ENCODE results near the gene XPNPEP3.

XPNPEP3 gene

GRCh38 chr22:40950962-40951794 lies 94.2 kb downstream of the XPNPEP3 start, which contains the start of gene RBX1:
Gene RBX1, plus strand, starts transcription at chr22:40951378. Its CDS starts 21 bp downstream, at chr22:40951399.
- Mint-ChIP-seq H3K4me3 (peak within 1 kb of the TSS; percentile 100), H3K27ac (peak within 1 kb of the TSS; percentile 100), H3K4me1 (ENCODE audit: low read depth) (peaks cover 33% of the 10 kb centered on the region), H3K36me3 (ENCODE audit: low read depth) (peaks cover 51% of the 10 kb centered on the region), H3K9me3 (no peaks in the 10 kb centered on the region), H3K27me3 (no peaks in the 10 kb centered on the region)
- peak; percentile 99 for DNase-seq

GRCh38 chr22:40951795-40952605 lies 95.1 kb downstream of the XPNPEP3 start:
- no peak for DNase-seq
- Mint-ChIP-seq H3K36me3 (ENCODE audit: low read depth) (peaks cover 58% of the 10 kb centered on the region), H3K27me3 (no peaks in the 10 kb centered on the region), H3K27ac (peak overlapping the region; percentile 100), H3K9me3 (no peaks in the 10 kb centered on the region), H3K4me3 (peak overlapping the region; percentile 100), H3K4me1 (ENCODE audit: low read depth) (peaks cover 33% of the 10 kb centered on the region)

DNA sequence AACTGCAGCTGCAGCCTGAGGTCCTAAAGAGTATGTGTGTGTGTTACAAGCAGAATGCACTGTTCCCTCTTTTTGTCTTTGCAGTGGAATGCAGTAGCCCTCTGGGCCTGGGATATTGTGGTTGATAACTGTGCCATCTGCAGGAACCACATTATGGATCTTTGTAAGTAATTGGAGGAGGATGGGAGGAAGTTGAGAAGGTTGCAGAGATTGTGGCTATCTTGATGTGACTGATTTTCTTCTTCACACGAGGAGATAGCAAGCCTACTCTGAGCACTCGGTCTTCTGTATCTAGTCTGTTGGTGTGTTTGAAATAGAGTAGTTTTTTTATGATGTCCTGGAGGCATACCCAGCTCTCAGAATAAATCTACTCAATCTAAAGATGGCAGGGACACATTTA lies 96.5 kb downstream of the XPNPEP3 start:
- H3K27me3 Mint-ChIP-seq = no peaks in the 10 kb centered on the region
- peaks cover 71% of the 10 kb centered on the region for H3K36me3 Mint-ChIP-seq (ENCODE audit: low read depth)
- H3K27ac Mint-ChIP-seq = peak overlapping the region; percentile 100
- peak overlapping the region; percentile 100 for H3K4me3 Mint-ChIP-seq
- no peaks in the 10 kb centered on the region for H3K9me3 Mint-ChIP-seq
- no peak for DNase-seq
- peaks cover 38% of the 10 kb centered on the region for H3K4me1 Mint-ChIP-seq (ENCODE audit: low read depth)

DNA sequence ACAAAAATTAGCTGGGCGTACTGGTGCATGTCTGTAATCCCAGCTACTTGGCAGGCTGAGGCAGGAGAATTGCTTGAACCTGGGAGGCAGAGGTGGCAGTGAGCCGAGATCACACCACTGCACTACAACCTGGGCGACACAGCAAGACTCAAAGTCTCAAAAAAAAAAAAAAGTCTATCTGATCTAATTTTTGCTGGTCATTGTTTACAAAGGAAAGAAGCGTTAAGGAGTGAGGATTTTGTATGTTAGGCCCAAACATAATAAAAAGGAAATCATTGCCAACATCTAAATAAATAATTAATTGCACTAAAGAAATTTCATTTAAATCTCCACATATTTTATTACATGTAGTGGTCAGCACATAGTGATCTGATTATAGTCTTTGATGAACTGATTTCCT lies 97.2 kb downstream of the XPNPEP3 start:
- Mint-ChIP-seq H3K27ac (peak overlapping the region; percentile 100), H3K4me3 (no peak overlapping the region), H3K4me1 (ENCODE audit: low read depth) (peaks cover 41% of the 10 kb centered on the region), H3K36me3 (ENCODE audit: low read depth) (peaks cover 77% of the 10 kb centered on the region), H3K27me3 (no peaks in the 10 kb centered on the region), H3K9me3 (no peaks in the 10 kb centered on the region)
- no peak for DNase-seq

DNA sequence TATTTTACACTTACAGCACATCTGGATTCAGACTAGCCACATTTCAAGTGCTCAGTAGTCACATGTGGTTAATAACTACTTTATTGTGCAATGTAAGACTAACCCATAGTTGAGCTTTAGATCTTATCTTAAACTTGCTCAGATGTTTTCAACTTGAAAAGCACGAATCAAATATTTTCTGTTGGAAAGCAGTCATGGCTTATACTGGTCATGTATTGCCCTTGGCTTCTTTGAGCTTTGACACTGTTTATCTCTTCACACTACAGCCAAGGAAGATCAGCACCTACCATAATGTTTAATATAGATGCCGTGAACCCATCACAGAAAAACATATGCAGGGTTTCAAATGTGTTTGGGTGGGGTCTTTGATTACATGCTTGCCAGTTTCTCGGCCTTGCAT lies 98.6 kb downstream of the XPNPEP3 start:
- no peaks in the 10 kb centered on the region for H3K27me3 Mint-ChIP-seq
- no peak for DNase-seq
- H3K4me3 Mint-ChIP-seq = no peak overlapping the region

GRCh38 chr22:40957601-40958000 lies 100.7 kb downstream of the XPNPEP3 start:
- peaks cover 89% of the 10 kb centered on the region for H3K36me3 Mint-ChIP-seq (ENCODE audit: low read depth)
- no peak overlapping the region for H3K4me3 Mint-ChIP-seq
- H3K9me3 Mint-ChIP-seq = no peaks in the 10 kb centered on the region
- no peaks in the 10 kb centered on the region for H3K27me3 Mint-ChIP-seq
- no peak for DNase-seq
- no peak overlapping the region for H3K27ac Mint-ChIP-seq
- H3K4me1 Mint-ChIP-seq (ENCODE audit: low read depth) = peaks cover 41% of the 10 kb centered on the region

More for the DNA sequence above, 98.6 kb downstream of the XPNPEP3 start:
- no peak overlapping the region for H3K27ac Mint-ChIP-seq
- peaks cover 88% of the 10 kb centered on the region for H3K36me3 Mint-ChIP-seq (ENCODE audit: low read depth)
- no peaks in the 10 kb centered on the region for H3K9me3 Mint-ChIP-seq
- H3K4me1 Mint-ChIP-seq (ENCODE audit: low read depth) = peaks cover 44% of the 10 kb centered on the region

DNA sequence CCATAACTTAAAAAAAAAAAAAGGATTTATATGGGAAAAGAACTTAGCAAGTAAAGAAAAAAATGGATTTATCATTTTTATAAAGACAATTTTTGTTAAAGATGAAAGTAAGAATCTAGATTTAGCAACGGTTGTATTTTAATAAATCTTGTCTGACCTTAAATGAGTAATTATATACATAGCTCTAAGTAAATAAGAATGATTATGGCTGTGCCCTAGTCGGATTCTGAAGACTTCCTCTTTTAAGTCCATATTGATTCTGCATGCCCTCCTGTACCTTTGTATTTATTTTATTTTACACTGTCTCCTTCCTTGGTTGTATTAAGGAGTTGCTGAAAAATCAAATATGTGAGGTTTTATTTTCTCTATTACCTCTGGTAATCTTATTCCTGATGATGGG lies 101.4 kb downstream of the XPNPEP3 start:
- H3K9me3 Mint-ChIP-seq = no peaks in the 10 kb centered on the region
- H3K27me3 Mint-ChIP-seq = no peaks in the 10 kb centered on the region
- H3K27ac Mint-ChIP-seq = peak overlapping the region; percentile 53
- H3K4me3 Mint-ChIP-seq = no peak overlapping the region
- H3K4me1 Mint-ChIP-seq (ENCODE audit: low read depth) = peaks cover 34% of the 10 kb centered on the region
- no peak for DNase-seq
- peaks cover 89% of the 10 kb centered on the region for H3K36me3 Mint-ChIP-seq (ENCODE audit: low read depth)

GRCh38 chr22:40960145-40960544 lies 103.2 kb downstream of the XPNPEP3 start:
- Mint-ChIP-seq H3K4me3 (no peak overlapping the region), H3K27me3 (no peaks in the 10 kb centered on the region), H3K4me1 (ENCODE audit: low read depth) (peaks cover 21% of the 10 kb centered on the region), H3K36me3 (ENCODE audit: low read depth) (peaks cover 88% of the 10 kb centered on the region), H3K9me3 (no peaks in the 10 kb centered on the region), H3K27ac (peak overlapping the region; percentile 58)
- DNase-seq = no peak

GRCh38 chr22:40965936-40966725 lies 109.2 kb downstream of the XPNPEP3 start:
- Mint-ChIP-seq H3K4me1 (ENCODE audit: low read depth) (peaks cover 11% of the 10 kb centered on the region), H3K4me3 (no peak overlapping the region), H3K9me3 (no peaks in the 10 kb centered on the region), H3K27ac (peak overlapping the region; percentile 58), H3K36me3 (ENCODE audit: low read depth) (peaks cover 89% of the 10 kb centered on the region), H3K27me3 (no peaks in the 10 kb centered on the region)
- DNase-seq = no peak

DNA sequence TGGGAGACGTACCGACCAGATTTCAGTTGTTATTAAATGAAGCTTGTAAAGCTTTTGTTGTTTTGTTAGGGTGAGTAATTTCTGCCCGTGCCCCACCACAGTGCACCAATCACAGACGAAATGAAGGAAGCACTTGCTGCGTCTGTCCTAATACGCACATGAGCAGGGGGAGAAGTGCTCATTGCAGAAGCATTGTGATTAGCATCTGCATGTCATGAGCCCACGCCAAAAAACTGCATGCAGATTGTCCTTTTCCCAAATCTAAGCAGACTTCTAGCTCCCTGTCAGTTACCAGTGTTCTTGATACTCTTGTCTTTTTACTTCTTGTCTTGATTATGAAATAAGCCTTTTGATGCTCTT lies 109.8 kb downstream of the XPNPEP3 start:
- peaks cover 89% of the 10 kb centered on the region for H3K36me3 Mint-ChIP-seq (ENCODE audit: low read depth)

DNA sequence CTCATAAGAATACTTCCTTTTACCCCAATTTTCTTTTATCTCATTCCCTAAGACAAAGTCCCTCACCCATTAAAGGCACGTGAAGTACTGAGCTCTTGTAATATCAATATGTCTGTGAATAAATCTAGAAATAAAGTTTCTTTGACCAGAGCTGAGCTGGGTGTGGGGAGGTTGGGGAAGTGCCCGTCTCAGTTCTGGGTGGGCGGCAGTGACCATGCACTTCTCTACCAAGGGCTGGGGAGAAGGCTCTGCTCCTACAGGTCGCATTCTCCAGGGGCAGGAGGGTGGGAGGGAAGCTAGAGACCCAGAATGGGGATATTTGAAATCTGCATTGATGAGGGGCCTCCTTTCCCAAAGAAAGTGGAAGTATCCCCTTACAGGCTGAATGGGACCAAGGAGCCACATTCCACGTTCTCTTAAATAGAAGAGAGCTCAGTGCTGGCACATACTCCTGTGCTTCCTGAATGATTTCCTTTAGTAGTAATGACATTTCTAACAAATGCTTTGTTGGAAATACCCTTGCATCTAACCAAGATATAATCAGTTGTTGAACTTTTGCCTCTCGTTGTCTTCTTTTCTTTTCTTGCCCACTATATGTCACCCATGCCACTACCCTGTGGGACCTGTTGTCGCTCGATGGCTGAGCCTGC lies 110.3 kb downstream of the XPNPEP3 start:
- H3K36me3 Mint-ChIP-seq (ENCODE audit: low read depth) = peaks cover 89% of the 10 kb centered on the region
- no peak for DNase-seq
- H3K27me3 Mint-ChIP-seq = no peaks in the 10 kb centered on the region
- no peak overlapping the region for H3K27ac Mint-ChIP-seq
- H3K9me3 Mint-ChIP-seq = no peaks in the 10 kb centered on the region
- H3K4me3 Mint-ChIP-seq = no peak overlapping the region
- peaks cover 12% of the 10 kb centered on the region for H3K4me1 Mint-ChIP-seq (ENCODE audit: low read depth)

More for the DNA sequence above, 109.8 kb downstream of the XPNPEP3 start:
- H3K9me3 Mint-ChIP-seq = no peaks in the 10 kb centered on the region
- DNase-seq = no peak
- H3K4me3 Mint-ChIP-seq = no peak overlapping the region
- H3K4me1 Mint-ChIP-seq (ENCODE audit: low read depth) = peaks cover 11% of the 10 kb centered on the region
- peak overlapping the region; percentile 32 for H3K27ac Mint-ChIP-seq
- no peaks in the 10 kb centered on the region for H3K27me3 Mint-ChIP-seq

- peaks cover 5% of the 10 kb centered on the region for H3K4me1 Mint-ChIP-seq (ENCODE audit: low read depth)
- H3K36me3 Mint-ChIP-seq (ENCODE audit: low read depth) = peaks cover 55% of the 10 kb centered on the region
- peak overlapping the region; percentile 27 for H3K27ac Mint-ChIP-seq
- H3K27me3 Mint-ChIP-seq = no peaks in the 10 kb centered on the region
- no peak overlapping the region for H3K4me3 Mint-ChIP-seq
- DNase-seq = no peak
- H3K9me3 Mint-ChIP-seq = no peaks in the 10 kb centered on the region
Measured at GRCh38 chr22:40972587-40972986, 115.6 kb downstream of the XPNPEP3 start.

DNA sequence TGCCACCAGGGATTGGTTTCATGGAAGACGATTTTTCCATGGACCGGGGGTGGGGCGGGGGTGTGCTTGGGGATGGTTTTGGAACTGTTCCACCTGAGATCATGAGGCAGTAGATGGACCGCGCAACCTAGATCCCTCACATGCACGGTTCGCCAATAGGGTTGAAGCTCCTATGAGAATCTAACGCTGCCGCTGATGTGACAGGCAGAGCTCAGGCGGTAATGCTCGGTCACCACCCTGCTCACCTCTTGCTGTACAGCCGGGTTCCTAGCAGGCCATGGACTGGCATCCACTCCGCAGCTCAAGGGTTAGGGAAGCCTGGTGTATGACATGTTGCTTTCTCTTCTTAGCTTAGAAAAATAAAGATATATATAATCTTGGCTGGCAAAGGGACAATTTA lies 116.2 kb downstream of the XPNPEP3 start:
- H3K4me1 Mint-ChIP-seq (ENCODE audit: low read depth) = peaks cover 5% of the 10 kb centered on the region
- peaks cover 51% of the 10 kb centered on the region for H3K36me3 Mint-ChIP-seq (ENCODE audit: low read depth)
- no peak overlapping the region for H3K27ac Mint-ChIP-seq

DNA sequence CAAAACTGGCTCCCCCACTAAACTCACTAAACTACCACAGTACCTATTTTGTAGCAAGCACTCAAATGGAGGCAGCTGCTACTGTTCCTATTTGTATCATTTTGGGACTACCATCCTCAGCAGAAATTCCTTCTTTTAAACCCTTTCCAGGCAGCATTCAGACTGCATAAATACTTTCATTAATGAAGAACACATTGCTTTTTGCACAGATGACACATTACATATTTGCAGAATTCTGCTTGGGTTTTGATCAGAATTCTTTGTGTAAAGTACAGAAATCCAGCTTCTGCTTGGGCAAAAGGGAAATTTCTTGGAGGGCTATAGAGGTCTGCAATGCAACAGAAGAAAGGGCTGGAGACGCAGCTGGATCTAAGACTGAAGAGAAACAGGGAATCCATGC lies 118.4 kb downstream of the XPNPEP3 start:
- peaks cover 3% of the 10 kb centered on the region for H3K4me1 Mint-ChIP-seq (ENCODE audit: low read depth)
- no peak overlapping the region for H3K27ac Mint-ChIP-seq
- no peaks in the 10 kb centered on the region for H3K27me3 Mint-ChIP-seq
- no peak overlapping the region for H3K4me3 Mint-ChIP-seq
- H3K9me3 Mint-ChIP-seq = no peaks in the 10 kb centered on the region
- H3K36me3 Mint-ChIP-seq (ENCODE audit: low read depth) = peaks cover 31% of the 10 kb centered on the region
- DNase-seq = no peak

More for the DNA sequence above, 116.2 kb downstream of the XPNPEP3 start:
- H3K4me3 Mint-ChIP-seq = no peak overlapping the region
- no peak for DNase-seq
- H3K9me3 Mint-ChIP-seq = no peaks in the 10 kb centered on the region
- no peaks in the 10 kb centered on the region for H3K27me3 Mint-ChIP-seq
